ENCODE data around the gene KIAA0825.

KIAA0825 gene

GRCh38 chr5:94250985-94251384 is 367.4 kb downstream of the KIAA0825 start:
- in situ Hi-C loops (cut with MboI; ENCODE audit: low sequenced_read_pairs) = no loop called here

GRCh38 chr5:94249430-94249829 is 369.0 kb downstream of the KIAA0825 start:
- in situ Hi-C loops (cut with MboI; ENCODE audit: low sequenced_read_pairs) = no loop called here

GRCh38 chr5:94248175-94248875 is 370.1 kb downstream of the KIAA0825 start:
- in situ Hi-C loops (cut with MboI; ENCODE audit: low sequenced_read_pairs) = no loop called here

- in situ Hi-C loops (cut with MboI; ENCODE audit: low sequenced_read_pairs) = no loop called here
Measured at GRCh38 chr5:94245608-94246007, 372.8 kb downstream of the KIAA0825 start.

GRCh38 chr5:94244921-94245320 is 373.5 kb downstream of the KIAA0825 start:
- in situ Hi-C loops (cut with MboI; ENCODE audit: low sequenced_read_pairs) = no loop called here

- in situ Hi-C loops (cut with MboI; ENCODE audit: low sequenced_read_pairs) = no loop called here
Measured at GRCh38 chr5:94243612-94244011, 374.8 kb downstream of the KIAA0825 start.

- in situ Hi-C loops (cut with MboI; ENCODE audit: low sequenced_read_pairs) = no loop called here
Measured at GRCh38 chr5:94240993-94241651, 377.3 kb downstream of the KIAA0825 start.

- in situ Hi-C loops (cut with MboI; ENCODE audit: low sequenced_read_pairs) = no loop called here
Measured at GRCh38 chr5:94240596-94240992, 377.8 kb downstream of the KIAA0825 start.

- in situ Hi-C loops (cut with MboI; ENCODE audit: low sequenced_read_pairs) = no loop called here
Measured at GRCh38 chr5:94240134-94240533, 378.3 kb downstream of the KIAA0825 start.

- in situ Hi-C loops (cut with MboI; ENCODE audit: low sequenced_read_pairs) = no loop called here
Measured at GRCh38 chr5:94239266-94239665, 379.1 kb downstream of the KIAA0825 start.

GRCh38 chr5:94234987-94235386 is 383.4 kb downstream of the KIAA0825 start:
- in situ Hi-C loops (cut with MboI; ENCODE audit: low sequenced_read_pairs) = no loop called here

- in situ Hi-C loops (cut with MboI; ENCODE audit: low sequenced_read_pairs) = no loop called here
Measured at GRCh38 chr5:94228791-94229190, 389.6 kb downstream of the KIAA0825 start.

GRCh38 chr5:94223235-94223634 is 395.2 kb downstream of the KIAA0825 start:
- in situ Hi-C loops (cut with MboI; ENCODE audit: low sequenced_read_pairs) = no loop called here

- in situ Hi-C loops (cut with MboI; ENCODE audit: low sequenced_read_pairs) = no loop called here
Measured at GRCh38 chr5:94218374-94218773, 400.0 kb downstream of the KIAA0825 start.

- in situ Hi-C loops (cut with MboI; ENCODE audit: low sequenced_read_pairs) = no loop called here
Measured at GRCh38 chr5:94217745-94218144, 400.7 kb downstream of the KIAA0825 start.

GRCh38 chr5:94217216-94217615 is 401.2 kb downstream of the KIAA0825 start:
- in situ Hi-C loops (cut with MboI; ENCODE audit: low sequenced_read_pairs) = no loop called here

- in situ Hi-C loops (cut with MboI; ENCODE audit: low sequenced_read_pairs) = no loop called here
Measured at GRCh38 chr5:94212476-94212875, 405.9 kb downstream of the KIAA0825 start.

GRCh38 chr5:94209774-94210355 is 408.5 kb downstream of the KIAA0825 start:
- in situ Hi-C loops (cut with MboI; ENCODE audit: low sequenced_read_pairs) = no loop called here

- in situ Hi-C loops (cut with MboI; ENCODE audit: low sequenced_read_pairs) = no loop called here
Measured at GRCh38 chr5:94209272-94209671, 409.1 kb downstream of the KIAA0825 start.

- in situ Hi-C loops (cut with MboI; ENCODE audit: low sequenced_read_pairs) = no loop called here
Measured at GRCh38 chr5:94199566-94199965, 418.8 kb downstream of the KIAA0825 start.

GRCh38 chr5:94197970-94198369 is 420.4 kb downstream of the KIAA0825 start:
- in situ Hi-C loops (cut with MboI; ENCODE audit: low sequenced_read_pairs) = no loop called here

GRCh38 chr5:94196953-94197352 is 421.5 kb downstream of the KIAA0825 start:
- in situ Hi-C loops (cut with MboI; ENCODE audit: low sequenced_read_pairs) = no loop called here

All from hTERT RPE-1 (cell line).